Measurements from ENCODE around the gene TMEM213. TPM values are rescaled to one million over a fixed set of nuclear protein-coding genes. Genes with fewer than 3 reads are reported as not detected.

TMEM213 gene
- total RNA-seq, 1 experiment from 2014 or later, result not detected

DNA sequence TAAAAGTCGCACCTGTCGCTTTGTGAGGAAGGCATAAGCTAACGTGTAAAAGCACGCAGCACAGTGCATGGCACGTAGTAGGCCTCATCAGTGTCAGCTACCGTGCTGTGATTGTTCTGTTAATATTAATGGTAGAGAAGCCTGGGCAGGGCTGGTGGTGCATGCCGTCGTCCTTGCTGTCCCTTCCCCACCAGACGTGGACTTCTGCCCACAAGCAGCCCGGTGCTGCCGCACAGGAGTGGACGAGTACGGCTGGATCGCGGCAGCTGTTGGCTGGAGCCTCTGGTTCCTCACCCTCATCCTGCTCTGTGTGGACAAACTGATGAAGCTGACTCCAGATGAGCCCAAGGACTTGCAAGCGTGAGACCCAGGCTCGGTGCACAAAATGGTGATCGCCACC is 4.9 kb downstream of the TMEM213 start:
- Histone ChIP-seq H3K9me3 (ENCODE audit: control insufficient read depth, insufficient read depth, low read depth, low read length) (no peaks in the 10 kb centered on the region), H3K36me3 (ENCODE audit: control insufficient read depth, insufficient read depth, low read length) (no peaks in the 10 kb centered on the region), H3K27ac (ENCODE audit: low read length) (no peak overlapping the region), H3K4me3 (ENCODE audit: low read depth in 2 of 2, low read length in 2 of 2) (no peak overlapping the region), H3K4me1 (ENCODE audit: control insufficient read depth, insufficient read depth, low read length) (no peaks in the 10 kb centered on the region), H3K27me3 (ENCODE audit: control insufficient read depth, insufficient read depth, low read length) (no peaks in the 10 kb centered on the region)
- DNase-seq (ENCODE audit: low read depth, low spot score) (no peak), ATAC-seq (no peak)
- no TSS peak for BruUV-seq (replicated peaks)
- TF ChIP-seq POLR2AphosphoS5 (IDR thresholded peaks at IDR 0.05; ENCODE audit: low read depth, low read length) (no peak), SIN3A (IDR thresholded peaks at IDR 0.05; ENCODE audit: borderline replicate concordance, insufficient read depth, low read depth, low read length) (no peak), TCF7L2 (IDR thresholded peaks at IDR 0.05; ENCODE audit: low read depth, low read length) (no peak)
- TF ChIP-seq, protein P1, sequence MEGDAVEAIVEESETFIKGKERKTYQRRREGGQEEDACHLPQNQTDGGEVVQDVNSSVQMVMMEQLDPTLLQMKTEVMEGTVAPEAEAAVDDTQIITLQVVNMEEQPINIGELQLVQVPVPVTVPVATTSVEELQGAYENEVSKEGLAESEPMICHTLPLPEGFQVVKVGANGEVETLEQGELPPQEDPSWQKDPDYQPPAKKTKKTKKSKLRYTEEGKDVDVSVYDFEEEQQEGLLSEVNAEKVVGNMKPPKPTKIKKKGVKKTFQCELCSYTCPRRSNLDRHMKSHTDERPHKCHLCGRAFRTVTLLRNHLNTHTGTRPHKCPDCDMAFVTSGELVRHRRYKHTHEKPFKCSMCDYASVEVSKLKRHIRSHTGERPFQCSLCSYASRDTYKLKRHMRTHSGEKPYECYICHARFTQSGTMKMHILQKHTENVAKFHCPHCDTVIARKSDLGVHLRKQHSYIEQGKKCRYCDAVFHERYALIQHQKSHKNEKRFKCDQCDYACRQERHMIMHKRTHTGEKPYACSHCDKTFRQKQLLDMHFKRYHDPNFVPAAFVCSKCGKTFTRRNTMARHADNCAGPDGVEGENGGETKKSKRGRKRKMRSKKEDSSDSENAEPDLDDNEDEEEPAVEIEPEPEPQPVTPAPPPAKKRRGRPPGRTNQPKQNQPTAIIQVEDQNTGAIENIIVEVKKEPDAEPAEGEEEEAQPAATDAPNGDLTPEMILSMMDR (IDR thresholded peaks at IDR 0.05), result no peak
- TF ChIP-seq, protein P2, sequence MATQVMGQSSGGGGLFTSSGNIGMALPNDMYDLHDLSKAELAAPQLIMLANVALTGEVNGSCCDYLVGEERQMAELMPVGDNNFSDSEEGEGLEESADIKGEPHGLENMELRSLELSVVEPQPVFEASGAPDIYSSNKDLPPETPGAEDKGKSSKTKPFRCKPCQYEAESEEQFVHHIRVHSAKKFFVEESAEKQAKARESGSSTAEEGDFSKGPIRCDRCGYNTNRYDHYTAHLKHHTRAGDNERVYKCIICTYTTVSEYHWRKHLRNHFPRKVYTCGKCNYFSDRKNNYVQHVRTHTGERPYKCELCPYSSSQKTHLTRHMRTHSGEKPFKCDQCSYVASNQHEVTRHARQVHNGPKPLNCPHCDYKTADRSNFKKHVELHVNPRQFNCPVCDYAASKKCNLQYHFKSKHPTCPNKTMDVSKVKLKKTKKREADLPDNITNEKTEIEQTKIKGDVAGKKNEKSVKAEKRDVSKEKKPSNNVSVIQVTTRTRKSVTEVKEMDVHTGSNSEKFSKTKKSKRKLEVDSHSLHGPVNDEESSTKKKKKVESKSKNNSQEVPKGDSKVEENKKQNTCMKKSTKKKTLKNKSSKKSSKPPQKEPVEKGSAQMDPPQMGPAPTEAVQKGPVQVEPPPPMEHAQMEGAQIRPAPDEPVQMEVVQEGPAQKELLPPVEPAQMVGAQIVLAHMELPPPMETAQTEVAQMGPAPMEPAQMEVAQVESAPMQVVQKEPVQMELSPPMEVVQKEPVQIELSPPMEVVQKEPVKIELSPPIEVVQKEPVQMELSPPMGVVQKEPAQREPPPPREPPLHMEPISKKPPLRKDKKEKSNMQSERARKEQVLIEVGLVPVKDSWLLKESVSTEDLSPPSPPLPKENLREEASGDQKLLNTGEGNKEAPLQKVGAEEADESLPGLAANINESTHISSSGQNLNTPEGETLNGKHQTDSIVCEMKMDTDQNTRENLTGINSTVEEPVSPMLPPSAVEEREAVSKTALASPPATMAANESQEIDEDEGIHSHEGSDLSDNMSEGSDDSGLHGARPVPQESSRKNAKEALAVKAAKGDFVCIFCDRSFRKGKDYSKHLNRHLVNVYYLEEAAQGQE (IDR thresholded peaks at IDR 0.05; ENCODE audit: insufficient read depth in 1 of 2, low read depth in 2 of 2, low read length in 1 of 2), result no peak
- POLR2A ChIA-PET, result no interaction called here
- in situ Hi-C loops (cut with HindIII; ENCODE audit: low pct_unique_long_range_greater_than_20kb, low sequenced_read_pairs) (no loop called here), intact Hi-C loops (cut with micrococcal nuclease; ENCODE audit: unreplicated experiment) (no loop called here)
- CTCF ChIA-PET, result no interaction called here

DNA sequence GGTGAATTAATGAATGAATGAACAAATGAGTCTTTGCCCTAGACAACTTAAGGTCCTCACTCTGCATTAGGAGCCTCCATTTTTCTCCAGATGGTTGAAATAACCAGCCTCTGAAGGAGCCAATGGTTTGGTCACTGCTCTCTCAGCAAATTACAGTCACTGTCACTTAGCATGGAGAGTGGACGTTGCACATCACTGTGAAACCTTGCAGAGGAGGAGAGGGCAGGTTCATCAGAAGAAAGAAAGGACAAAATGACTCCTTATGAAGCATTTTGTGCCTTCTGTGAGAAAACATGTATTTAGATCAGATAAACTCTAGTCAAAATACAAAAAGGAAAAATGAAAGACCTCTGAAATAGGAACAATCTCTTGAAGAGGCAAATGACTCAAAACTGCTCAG is 6.8 kb downstream of the TMEM213 start:
- BruUV-seq (replicated peaks), result no TSS peak
- Histone ChIP-seq H3K36me3 (ENCODE audit: control insufficient read depth, insufficient read depth, low read length) (no peaks in the 10 kb centered on the region), H3K4me3 (ENCODE audit: low read depth in 2 of 2, low read length in 2 of 2) (no peak overlapping the region), H3K4me1 (ENCODE audit: control insufficient read depth, insufficient read depth, low read length) (no peaks in the 10 kb centered on the region), H3K27me3 (ENCODE audit: control insufficient read depth, insufficient read depth, low read length) (no peaks in the 10 kb centered on the region), H3K9me3 (ENCODE audit: control insufficient read depth, insufficient read depth, low read depth, low read length) (no peaks in the 10 kb centered on the region), H3K27ac (ENCODE audit: low read length) (no peak overlapping the region)
- ATAC-seq, result no peak
- in situ Hi-C loops (cut with HindIII; ENCODE audit: low pct_unique_long_range_greater_than_20kb, low sequenced_read_pairs) (no loop called here), intact Hi-C loops (cut with micrococcal nuclease; ENCODE audit: unreplicated experiment) (no loop called here)
- no peak for DNase-seq (ENCODE audit: low read depth, low spot score)
- ChIA-PET POLR2A (no interaction called here), CTCF (no interaction called here)
- TF ChIP-seq TCF7L2 (IDR thresholded peaks at IDR 0.05; ENCODE audit: low read depth, low read length), result no peak
- TF ChIP-seq POLR2AphosphoS5 (IDR thresholded peaks at IDR 0.05; ENCODE audit: low read depth, low read length), result no peak
- TF ChIP-seq, protein P2 (IDR thresholded peaks at IDR 0.05; ENCODE audit: insufficient read depth in 1 of 2, low read depth in 2 of 2, low read length in 1 of 2), result no peak
- TF ChIP-seq SIN3A (IDR thresholded peaks at IDR 0.05; ENCODE audit: borderline replicate concordance, insufficient read depth, low read depth, low read length), result no peak
